KBM-7 (cell line): Measurements from ENCODE around the gene GPR55.

Experiments
- DNase-seq: peaks from one replicate; pipeline ENCODE4 v3.0.0-alpha.2; 2015
- in situ Hi-C: fragments of 300-500 bp; cut with MboI; formaldehyde crosslinking; loops from 2 replicates; pipeline ENCODE4 v1.14.3; 2020; ENCODE audit warnings: low sequenced_read_pairs, low pct_unique_long_range_greater_than_20kb, mixed read lengths

The GPR55 gene

DNA sequence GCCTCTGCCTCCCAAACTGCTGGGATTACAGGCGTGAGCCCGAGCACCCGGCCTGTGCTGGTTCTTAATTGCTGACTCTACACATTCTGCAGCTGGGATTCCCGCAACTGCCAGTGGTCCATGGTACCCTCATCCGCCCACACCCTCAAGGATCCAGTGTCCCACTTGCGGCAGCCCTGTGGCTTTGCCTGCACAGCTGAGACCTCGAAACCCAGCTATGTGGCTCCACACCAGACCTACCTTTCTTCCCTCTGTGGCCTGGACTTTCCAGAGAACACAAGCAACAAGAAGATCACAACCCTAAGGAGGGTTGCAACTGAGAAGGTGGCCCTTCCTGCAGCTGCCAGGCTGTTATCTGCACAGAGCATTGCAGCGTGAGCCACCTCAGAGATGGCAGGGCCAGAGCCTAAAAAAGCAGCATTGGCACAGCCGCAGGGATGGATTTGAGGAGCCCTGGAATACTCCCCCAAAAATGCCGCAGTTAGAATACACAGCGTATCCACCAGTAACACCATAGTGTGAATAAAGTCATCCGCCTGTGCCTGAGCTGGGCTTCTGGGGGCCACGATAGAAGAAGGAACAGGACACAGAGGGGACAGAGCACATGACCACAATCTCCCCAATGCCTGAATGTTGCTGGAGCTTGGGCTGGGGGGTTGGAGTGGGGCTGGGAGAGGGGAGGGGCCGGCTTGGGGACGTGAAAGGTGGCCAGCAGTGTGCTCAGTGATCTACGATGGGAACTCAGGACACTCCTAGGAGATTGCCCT, 1.9 kb downstream of the GPR55 start:
- in situ Hi-C loops, result no loop called here
- DNase-seq, result no peak

DNA sequence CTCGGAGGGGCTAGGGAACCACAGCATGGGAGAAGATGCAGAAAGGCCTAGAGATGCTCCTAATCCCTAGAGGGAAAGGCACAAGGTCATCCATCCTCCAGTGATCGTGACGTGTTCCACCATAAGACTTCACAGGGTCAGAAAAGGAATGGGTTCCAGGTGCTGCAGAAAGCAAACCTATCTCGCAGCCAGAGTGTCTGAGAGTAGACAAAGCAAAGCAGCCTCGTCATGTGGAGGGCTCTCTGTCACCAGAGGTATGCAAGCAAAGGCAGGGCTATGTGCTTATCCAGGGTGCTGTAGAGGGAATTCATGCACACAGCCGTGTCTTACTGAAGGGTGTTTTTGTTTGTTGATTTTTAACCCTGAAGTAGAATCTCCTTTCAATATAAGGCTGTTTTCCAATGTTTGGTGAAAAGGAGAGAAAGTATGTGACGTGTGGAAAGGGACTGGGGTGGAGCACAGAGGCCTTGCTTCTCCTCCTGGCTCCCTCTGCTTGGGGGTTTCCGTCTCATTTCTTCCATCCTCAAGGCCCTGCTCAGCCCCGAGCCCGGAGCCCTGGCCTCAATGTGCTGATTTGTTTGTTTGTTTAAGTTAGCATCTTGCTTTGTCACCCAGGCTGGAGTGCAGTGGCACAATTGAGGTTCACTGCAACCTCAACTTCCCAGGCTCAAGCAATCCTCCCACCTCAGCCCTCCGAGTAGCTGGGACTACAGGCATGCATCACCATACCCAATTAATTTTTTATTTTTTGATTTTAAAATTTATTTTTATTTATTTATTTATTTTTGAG, 3.0 kb downstream of the GPR55 start:
- in situ Hi-C loops, result no loop called here
- no peak for DNase-seq

DNA sequence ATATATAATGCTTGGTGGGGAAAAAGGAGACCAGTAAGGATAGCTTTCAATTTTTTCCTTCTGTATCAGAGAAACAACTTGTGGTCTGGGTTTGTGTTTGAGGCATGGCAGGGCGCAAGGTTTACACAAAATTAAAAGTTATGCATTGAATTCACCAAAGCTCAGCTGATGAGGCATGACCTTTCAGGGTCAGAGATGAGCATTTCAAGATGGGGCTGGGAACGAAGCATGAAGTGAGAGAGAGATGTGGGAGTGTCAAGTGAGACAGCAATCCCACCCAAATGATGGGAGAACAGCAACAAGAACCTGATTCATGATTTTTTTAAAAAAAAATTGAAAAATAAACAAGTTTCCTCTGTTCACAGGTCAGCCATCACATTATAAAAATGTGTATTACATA, 4.9 kb downstream of the GPR55 start:
- in situ Hi-C loops, result no loop called here
- no peak for DNase-seq

DNA sequence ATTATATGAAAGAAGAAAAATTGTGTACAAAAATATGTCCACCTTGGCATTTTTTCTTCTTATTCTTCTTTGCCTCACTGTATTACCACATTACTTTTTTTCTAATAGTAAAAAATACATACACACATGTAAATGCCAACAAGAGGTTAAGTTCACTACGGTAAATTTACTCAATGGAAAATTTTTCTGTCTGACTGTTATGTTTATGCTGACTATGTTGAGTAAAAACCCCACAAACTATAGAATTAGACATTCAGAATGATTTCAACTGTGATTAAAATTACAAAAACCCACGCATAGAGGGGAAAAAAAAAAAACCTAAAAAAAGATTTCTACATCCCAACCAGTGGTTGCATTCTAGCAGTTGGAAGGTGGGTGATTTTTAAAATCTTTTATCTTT, 5.4 kb downstream of the GPR55 start:
- in situ Hi-C loops, result loop anchor here (10.0 kb wide), 1 partner anchor 65 kb away; no protein-coding TSS in a partner anchor
- DNase-seq, result no peak

DNA sequence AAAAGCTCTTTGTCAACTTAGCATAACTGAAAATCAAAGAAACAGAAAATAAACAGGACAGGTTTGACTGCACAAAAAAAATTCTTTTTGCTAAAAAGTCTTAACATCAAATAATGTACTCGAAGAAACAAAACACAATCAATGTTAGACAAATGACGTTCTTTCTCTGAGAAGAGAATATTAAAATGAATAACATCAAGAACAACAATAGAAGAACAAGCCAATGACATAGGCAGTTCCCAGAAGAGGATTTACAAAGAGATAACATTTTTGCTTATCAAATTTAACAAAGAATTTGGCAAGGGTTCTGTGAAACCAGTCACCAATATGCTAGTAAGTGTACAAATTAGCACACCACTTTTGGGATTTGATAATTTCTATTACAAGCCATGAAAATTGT, 5.8 kb downstream of the GPR55 start:
- in situ Hi-C loops, result loop anchor here (10.0 kb wide), 1 partner anchor 66 kb away; no protein-coding TSS in a partner anchor
- DNase-seq, result no peak

DNA sequence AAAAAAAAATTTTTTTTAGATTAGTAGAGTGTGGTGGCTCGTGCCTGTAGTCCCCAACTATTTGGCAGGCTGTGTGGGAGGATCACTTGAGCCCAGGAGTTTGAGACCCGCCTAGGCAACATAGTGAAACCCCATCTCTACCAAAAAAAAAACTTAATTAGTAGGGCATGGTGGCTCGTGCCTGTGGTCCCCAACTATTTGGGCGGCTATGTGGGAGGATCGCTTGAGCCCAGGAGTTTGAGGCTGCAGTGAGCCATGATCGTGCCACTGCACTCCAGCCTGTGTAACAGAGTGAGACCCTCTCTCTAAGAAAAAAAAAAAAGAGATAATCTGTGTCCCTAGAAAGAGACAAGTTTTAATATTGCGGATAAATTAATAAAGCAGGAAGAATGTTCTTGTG, 8.8 kb downstream of the GPR55 start:
- in situ Hi-C loops, result loop anchor here (10.0 kb wide), 1 partner anchor 69 kb away; no protein-coding TSS in a partner anchor

DNA sequence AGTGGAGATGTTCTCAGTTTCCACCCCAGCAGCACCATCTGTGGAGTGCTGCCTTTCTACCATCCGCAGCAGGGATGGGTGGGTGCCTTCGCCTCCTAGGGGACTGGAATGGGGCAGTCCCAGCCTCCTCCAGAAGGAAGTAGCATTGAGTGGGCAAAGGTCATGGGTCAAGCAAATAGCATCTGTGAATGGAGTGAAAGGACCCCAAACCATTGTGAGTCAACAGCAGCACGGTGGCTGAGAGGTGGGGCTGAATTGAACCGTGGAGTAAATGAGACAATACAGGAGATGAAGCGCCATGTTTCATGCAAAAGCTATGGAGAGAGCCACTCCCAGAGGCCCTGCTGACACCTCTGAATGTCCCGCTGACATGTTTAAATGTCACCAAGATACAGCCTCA, 9.7 kb downstream of the GPR55 start:
- DNase-seq, result no peak
- in situ Hi-C loops, result loop anchor here (10.0 kb wide), 1 partner anchor 69 kb away; no protein-coding TSS in a partner anchor

More for the DNA sequence above, 8.8 kb downstream of the GPR55 start:
- DNase-seq, result no peak

DNA sequence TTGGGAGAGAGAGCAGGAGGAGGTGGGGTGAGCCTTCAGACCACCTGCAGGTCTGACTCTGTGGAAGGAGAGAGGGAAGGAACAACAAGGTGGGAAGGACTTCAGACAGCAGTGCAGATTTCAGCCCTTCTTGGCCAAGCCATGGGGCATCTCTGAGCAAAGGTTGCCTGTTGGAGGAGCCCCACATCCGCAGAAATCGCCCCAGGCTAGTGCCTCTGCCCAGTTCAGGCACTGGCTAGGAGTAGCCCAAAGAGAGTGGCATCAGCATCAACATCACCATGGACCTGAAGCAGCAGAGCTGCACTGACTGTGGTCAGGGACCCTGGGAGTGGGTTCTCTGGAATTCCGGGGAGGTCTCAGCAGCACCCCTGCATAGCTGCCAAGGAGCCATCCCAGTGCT, 10.2 kb downstream of the GPR55 start:
- DNase-seq, result no peak
- in situ Hi-C loops, result loop anchor here (10.0 kb wide), 1 partner anchor 70 kb away; no protein-coding TSS in a partner anchor

DNA sequence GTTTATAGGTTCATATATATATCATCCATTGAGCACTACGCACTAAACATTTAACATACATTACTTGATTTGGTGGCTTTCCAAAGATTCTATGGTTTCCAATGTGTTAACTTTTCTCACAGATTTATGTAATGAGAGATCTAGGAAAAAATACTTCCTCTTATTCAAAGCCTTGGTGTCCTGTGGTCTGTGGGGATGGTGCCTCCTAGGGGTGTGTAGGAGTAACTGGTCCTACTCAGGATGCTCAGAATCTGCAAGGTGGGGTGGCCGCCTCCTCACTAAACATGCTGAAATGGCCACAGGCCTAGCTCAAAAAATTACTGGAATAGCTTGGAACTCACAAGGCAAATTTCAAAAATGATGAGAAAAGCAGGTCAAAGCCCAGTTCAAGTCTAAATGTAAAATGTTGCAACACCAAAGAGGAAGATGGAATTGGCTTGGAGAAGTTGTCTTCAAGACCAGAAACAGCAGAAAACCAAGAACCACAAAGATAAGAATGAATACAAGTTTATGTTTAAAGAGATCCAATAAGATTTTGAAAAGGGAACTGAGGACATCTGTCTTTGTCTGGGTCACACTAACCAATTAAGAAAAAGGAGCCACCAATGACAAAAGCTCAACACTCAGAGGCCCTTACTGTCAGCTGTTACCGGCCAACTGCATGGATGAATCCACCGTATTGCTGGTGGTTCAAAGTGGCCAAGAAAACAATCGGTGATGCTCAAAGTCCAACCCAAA, 11.5 kb downstream of the GPR55 start:
- in situ Hi-C loops, result loop anchor here (10.0 kb wide), 1 partner anchor 71 kb away; no protein-coding TSS in a partner anchor
- DNase-seq, result peak; percentile 81

DNA sequence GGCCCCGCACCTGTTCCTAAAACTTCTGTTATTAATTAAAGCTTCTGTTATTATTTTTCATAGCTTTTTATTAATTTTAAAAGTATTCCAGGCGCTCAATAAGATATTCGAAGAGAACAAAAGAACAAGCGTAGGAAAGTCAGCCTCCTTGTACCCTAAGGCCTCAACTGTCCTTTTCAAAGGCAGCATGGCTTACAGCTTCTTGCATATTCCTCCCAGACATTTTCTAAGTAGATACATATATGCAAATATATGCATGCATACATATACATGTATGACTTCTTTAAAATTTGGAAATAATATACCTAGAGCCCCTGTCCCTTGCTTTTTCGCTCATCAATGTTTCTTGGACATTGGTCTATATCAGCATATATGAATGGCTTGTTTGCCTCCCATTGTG, 12.3 kb downstream of the GPR55 start:
- no peak for DNase-seq
- in situ Hi-C loops, result loop anchor here (10.0 kb wide), 1 partner anchor 72 kb away; no protein-coding TSS in a partner anchor

DNA sequence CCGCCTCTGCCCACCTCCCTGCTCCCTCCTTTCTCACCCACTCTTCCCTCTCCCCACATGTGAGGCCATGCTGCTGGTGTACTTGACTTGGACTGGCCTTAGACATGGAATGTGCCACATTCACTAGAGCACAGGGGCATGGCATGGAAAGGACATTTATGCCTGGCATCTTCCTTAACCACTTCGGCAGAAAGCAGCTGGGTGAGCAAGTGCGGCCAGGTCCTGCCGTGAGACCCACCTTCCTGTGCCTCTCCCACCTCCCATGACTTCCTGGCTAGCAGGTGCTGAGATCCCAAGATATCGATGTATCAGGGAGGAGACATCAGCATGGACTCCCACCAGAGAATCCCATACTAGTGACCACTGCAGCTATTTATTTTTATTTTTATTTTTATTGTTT, 13.0 kb downstream of the GPR55 start:
- in situ Hi-C loops, result loop anchor here (10.0 kb wide), 1 partner anchor 73 kb away; no protein-coding TSS in a partner anchor
- no peak for DNase-seq

DNA sequence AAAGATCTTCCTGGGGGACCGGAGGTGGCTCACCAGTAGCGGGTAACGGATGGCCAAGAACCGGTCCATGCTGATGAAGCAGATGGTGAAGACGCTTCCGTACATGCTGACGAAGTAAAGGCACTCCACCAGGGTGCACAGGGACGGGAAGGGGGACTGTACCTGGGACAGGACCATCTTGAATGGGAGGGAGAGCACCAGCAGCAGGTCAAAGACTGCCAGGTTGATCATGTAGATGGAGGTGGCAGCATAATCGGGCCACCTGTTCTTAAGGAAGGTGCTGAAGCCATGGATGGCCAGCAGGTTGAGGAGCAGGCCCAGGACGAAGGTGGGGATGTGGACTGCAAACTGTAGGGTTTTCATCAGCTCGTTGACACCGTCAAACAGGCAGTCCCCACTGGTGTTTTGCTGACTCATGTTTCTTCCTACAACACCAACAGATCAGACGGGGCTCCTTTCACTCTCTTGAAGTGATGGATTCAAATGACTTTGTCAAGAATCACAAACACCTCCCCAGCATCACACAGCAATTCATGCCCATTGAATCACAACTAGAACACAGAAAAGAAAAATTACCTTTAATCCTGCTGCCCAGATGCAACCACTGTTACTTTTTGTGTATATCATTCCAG, 14.4 kb downstream of the GPR55 start:
- DNase-seq, result no peak
- in situ Hi-C loops, result loop anchor here (10.0 kb wide), 1 partner anchor 74 kb away; no protein-coding TSS in a partner anchor

DNA sequence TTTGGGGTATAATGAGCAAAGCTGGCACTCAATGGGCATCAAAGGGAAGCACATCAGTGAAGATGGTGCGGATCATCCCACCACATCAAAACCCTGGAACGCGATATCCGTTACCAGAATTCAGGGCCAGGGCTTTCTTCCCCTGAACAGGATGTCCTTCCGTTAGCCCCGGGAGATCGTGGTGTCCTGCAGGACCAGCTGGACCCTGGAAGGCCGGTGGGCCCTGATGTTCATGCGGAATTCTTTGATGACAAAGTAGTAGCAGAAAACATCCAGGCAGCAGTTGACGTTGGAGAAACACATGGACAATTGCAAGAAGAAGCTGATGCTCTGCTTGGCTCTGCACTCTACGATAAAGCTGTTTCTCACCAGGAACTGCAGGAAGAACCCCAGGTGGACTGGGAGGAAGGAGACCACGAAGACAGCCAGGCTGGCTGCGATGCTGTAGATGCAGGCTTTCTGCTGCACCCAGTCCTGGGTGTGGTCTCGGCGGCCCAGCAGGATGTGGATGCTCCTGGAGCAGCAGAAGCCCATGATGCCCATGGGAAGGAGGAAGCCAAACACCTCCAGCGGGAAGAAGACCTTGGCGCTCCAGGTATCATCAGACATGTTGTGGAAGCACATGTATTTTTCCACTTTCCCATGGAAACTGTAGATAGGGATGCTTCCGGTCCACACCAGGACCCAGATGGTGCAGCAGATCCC, 15.0 kb downstream of the GPR55 start:
- in situ Hi-C loops, result loop anchor here (10.0 kb wide), 1 partner anchor 75 kb away; no protein-coding TSS in a partner anchor
- no peak for DNase-seq

DNA sequence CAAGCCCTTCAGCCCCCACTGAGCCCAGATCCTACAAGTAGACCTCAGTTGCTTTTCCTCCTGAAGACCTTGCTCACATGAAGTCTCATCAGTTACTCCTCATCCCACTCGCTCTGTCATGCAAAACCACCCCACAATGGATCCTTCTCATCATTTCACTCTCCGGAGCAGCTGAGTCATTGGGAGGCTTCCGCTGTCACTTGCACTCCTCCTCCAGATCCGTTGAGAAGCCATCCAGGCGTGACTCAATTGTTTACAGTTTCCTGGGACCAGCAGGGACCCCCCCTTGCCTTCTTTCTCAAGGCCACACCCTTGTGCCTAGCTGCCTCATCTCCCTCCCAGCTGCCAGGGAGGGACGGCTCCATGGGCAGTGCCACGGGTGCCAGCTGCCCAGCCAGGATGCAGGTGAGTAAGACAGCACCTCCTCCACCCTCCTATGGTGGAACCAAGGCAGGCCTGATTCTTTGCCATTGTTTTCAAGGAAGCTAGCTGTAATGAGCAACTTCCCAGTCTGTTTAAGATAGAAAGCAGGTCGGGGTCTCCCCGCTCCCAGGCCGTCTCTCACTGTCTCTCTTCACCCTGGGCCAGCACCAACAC, 16.3 kb downstream of the GPR55 start:
- peak; percentile 92 for DNase-seq
- in situ Hi-C loops, result no loop called here

DNA sequence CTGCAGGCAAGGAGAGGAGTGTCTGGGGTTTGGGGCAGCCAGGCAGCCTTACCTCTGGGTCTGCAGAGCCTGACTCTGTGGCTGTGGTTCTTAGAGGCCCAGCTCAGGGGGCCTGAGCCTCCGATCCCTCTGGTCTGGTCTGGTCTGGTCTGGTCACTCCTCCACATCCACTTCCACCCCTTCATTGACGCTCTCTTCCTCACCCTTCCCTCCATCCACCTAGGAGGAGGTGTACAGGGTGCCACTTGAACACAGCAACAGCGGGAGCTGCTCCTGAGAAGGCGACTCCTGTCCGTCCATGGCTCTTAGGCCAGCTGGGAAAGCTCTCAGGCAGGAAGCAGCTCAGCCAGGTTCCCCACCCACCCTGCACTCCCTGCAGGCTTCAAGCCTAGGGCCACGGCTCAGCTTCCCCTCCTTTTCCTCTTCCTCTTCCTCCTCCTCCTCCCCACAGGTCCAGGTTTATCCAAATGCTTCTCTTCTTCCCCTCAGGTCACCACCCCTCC, 16.9 kb downstream of the GPR55 start:
- no peak for DNase-seq
- in situ Hi-C loops, result no loop called here

DNA sequence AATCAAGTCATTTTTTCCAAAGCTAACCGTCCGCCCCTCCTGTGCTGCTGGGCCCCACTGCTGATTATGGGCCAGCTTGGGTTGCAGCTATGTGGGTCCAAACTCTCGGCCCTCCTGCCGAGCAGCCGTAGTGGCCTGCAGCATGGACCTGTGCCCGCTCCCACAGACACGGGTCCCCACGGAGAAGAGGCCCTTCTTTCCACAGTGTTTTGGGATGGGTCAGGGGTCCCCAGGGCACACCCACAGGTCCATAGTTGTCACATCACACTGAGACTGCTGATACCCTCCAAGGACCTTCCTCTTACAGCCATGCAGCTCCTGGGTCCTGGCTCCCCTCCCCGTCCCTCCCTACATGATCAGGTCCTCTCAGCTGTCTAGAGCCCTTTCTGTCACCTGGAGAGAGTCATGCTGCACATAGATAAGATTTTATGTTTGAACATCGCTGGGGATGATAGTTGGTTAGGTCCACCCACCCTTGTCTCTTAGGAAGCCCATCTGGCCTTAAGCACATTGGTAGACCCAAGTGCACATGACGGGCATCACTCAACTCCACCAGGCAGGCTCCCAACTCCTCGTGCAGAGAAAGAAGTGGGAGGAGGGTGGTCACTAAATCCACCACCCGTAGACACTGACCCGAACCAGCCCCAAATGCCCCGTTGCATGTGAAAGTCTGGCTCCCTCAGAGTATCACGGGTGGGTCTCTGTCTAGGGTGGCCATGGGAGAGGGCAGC, 17.5 kb downstream of the GPR55 start:
- in situ Hi-C loops, result no loop called here
- DNase-seq, result no peak
